Breast epithelium (tissue), 3 donors: ENCODE measurements around the gene HIVEP3.

Source experiments
- POLR2A ChIP-seq: fragments of 450-650 bp; IDR thresholded peaks from one replicate; pipeline ENCODE4 v1.6.1; 2016; ENCODE audit warnings: antibody characterized with exemption, mild to moderate bottlenecking, moderate library complexity
- TF ChIP-seq, protein P1 (sequence below), 3 donors: fragments of 450-650 bp; IDR thresholded peaks; one replicate each; pipeline ENCODE4 v1.5.1; 2016 to 2017; ENCODE audit warnings: antibody characterized with exemption in 3 of 3, mild to moderate bottlenecking in 3 of 3, moderate library complexity in 3 of 3

DNA sequence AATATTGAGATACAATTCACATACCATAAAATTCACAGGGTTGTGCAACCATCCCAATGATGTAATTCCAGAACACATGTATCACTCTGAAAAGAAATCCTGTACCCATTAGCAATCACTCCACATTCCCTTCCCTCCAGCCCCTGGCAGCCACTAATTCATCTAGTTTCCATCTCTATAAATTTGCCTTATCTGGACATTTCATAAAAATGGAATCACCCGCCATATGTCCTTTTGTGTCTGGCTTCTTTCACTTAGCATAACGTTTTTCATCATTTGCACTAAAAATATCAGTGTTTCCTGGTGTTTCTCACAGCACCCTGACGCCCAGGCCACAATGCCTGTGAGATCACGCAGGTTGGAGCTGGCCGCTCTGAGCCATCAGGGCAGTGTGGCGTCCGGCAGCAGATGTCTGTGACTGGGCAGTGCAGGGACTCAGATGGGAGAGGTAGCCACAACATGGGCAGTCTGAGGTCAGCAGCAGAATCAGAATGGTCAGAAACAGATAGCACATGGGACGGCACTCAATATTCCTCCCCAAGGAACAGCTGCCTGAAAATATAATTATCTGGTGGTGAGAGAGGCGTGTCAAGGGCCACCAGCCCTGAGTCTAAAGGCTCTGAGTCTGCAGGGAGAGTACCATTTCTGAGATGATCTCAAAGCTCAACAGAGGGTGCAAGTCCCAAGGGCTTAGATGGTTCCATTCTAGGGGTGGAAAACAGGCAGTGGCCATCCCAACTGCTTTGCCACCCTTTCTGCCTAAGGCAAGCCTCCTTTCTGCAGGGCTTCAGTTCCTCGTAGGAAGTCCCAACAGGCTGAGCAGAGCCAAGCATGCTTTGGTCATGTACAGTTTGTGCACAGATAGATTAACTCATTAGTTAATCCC, 304.8 kb downstream of the HIVEP3 start:
- TF ChIP-seq, protein P1, sequence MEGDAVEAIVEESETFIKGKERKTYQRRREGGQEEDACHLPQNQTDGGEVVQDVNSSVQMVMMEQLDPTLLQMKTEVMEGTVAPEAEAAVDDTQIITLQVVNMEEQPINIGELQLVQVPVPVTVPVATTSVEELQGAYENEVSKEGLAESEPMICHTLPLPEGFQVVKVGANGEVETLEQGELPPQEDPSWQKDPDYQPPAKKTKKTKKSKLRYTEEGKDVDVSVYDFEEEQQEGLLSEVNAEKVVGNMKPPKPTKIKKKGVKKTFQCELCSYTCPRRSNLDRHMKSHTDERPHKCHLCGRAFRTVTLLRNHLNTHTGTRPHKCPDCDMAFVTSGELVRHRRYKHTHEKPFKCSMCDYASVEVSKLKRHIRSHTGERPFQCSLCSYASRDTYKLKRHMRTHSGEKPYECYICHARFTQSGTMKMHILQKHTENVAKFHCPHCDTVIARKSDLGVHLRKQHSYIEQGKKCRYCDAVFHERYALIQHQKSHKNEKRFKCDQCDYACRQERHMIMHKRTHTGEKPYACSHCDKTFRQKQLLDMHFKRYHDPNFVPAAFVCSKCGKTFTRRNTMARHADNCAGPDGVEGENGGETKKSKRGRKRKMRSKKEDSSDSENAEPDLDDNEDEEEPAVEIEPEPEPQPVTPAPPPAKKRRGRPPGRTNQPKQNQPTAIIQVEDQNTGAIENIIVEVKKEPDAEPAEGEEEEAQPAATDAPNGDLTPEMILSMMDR (IDR thresholded peaks at IDR 0.05): no peak
- no peak for TF ChIP-seq POLR2A
